T-helper 22 cell (primary cell): Measurements from ENCODE around the gene SGSH.
"Not testable (repeated sequence)": the region's sequence is repeated elsewhere in the genome, so short reads cannot be mapped to it uniquely, and the experiment has no call there.

ENCODE experiments used
- DNase-seq: peaks from one replicate; pipeline ENCODE4 v3.0.0-alpha.2; 2020; ENCODE audit warnings: low read depth

SGSH gene

GRCh38 chr17:80210348-80211108 is 9.6 kb downstream of the SGSH start:
- no peak for DNase-seq

GRCh38 chr17:80209765-80210164 is 10.4 kb downstream of the SGSH start:
- DNase-seq: no peak

DNA sequence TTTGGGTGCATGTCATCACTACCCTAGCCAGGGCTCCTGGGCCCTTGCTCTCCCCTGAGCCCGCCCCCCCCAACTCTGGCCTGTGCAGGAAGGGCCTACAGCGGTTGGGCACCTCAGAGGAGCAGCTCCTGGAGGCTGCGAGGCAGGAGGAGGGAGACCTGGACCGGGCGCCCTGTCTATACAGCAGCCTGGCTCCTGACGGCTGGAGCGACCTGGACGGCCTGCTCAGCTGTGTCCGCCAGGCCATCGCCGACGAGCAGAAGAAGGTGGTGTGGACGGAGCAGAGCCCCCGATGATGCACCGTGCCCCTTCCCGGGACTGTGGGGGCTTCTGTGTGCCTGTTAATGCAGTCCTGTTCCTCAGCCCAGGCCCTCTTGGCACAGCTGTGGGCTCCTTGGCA is 12.1 kb downstream of the SGSH start:
- DNase-seq: no peak

DNA sequence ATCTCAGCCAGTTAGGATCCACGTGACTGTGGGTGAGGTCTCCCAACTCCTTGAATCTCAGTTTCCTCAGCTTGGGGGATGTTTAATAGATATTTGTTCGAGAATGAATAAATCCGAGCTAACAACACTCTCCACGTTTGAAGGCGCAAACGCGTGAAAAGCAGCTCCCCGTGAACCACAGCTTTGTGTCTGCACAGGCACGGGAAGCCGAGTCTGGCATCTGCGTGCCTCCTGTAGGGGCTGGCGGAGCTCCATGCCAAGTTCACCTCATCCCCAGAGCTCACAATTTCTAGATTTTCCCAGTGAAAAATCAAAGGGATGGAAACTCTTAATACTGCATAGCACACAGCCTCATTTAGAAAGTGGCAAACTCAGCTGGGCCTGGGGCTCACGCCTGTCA is 14.3 kb downstream of the SGSH start:
- no peak for DNase-seq

DNA sequence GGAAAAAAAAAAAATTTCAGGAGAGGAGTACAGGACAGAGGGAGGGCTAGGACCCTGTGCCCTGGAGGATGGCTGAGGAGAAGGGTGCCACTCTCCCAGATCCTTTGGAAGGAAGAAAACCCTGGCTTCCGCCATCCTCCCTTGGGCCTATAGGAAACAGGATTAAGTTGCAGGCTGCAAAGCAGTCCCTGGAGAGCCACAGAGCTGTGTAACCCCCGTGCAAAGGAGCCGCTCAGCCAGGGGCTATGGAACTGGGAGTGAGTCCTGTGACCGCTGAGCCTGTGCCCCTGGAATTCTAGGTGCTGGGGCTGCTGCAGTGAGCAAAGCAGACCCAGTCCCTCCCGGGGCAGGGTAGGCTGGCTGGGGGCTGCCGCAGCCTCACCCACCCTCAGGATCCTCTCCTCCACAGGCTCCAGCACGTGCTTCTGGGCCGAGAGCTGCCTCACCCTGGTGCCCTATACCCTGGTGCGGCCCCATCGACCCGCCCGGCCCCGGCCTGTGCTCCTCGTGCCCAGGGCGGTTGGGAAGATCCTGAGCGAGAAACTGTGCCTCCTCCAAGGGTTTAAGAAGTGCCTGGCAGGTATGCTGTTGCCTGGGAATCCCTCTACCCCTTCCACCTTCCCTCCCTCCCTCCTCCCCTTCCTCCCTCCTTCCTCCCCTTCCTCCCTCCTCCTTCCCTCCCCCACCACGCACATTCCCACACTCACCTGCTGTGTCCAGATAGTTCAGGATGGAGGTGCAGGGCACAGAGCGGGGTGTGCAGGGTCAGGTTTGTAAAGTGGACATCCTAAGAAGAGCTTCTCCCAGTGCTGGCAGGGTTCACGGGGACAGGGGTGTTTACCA is 15.3 kb downstream of the SGSH start:
- DNase-seq: no peak

DNA sequence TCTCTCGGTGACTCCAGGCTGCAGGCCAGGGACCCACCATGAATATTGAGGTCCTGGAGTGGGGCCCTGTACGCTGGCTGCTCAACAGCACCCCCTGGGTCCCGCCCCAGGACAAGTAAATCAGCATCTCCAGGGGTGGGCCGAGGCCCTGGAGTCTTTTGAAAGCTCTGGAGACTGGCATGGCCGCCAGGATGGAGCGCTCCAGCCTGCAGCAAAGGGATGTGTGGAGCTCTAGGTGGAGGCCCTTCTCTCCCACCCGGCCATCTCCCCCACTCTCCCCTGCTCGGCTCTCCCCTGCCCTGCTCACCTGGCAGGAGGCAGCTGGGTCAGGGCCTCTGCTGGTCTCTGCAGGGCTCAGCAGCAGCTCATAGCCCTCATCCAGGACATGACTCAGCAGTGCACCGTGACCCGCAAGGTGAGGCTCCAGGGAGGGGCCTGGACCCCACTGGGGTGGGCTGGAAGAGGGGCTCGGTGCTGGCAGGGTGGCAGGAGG is 16.6 kb downstream of the SGSH start:
- DNase-seq: no peak

GRCh38 chr17:80202197-80202596 is 17.9 kb downstream of the SGSH start:
- no peak for DNase-seq

DNA sequence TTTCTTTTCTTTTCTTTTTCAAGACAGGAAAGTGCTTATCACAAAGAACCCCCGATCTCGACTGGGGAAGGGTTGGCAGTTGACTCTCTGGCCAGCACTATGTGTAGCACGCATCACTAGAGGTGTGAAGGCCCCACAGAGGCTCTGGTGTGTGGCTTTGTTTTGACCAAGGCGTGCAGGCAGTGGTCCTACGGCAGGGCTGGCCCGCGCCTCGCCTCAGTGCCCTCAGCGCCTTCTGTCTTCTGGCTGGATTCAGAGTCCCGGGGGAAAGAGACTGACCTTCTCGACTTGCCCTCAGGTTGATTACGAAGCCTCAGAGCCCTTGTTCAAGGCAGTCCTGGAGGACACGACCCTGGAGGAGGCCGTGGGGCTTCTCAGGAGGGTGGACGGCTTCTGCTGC is 18.7 kb downstream of the SGSH start:
- DNase-seq: no peak

DNA sequence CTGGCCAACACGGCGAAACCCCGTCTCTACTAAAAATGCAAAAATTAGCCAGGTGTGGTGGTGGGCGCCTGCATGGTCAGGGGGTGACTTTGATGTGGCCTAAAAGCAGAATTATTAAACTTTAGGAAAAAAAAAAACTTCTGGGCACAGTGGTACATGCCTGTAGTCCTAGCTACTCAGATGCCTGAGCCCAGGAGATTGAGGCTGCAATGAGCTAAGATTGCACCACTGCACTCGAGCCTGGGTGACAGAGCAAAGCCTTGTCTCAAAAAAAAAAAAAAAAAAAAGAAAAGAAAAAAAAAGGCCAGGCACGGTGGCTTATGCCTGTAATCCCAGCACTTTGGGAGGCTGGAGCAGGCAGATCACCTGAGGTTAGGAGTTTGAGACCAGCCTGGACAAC is 20.8 kb downstream of the SGSH start:
- not testable (repeated sequence) for DNase-seq

DNA sequence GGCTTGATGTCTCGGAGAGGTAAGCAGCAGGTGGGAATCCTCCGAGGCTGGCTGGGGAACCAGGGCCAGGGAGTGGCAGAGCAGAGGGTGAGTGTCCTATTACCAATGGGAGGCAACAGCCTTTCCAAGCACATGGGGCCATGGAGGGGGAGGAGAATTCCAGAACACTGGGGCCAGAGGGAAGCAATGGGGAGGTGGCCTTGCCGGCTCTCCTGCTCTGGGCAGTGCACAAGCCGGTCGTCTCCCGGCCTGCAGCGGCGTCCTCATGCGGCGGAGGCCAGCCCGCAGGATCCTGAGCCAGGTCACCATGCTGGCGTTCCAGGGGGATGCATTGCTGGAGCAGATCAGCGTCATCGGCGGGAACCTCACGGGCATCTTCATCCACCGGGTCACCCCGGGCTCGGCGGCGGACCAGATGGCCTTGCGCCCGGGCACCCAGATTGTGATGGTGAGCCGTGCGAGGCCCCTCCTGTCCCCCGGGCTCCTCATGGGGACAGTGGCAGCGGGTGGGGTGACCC is 21.9 kb downstream of the SGSH start:
- DNase-seq: no peak

- DNase-seq: no peak
Measured at GRCh38 chr17:80196652-80197051, 23.5 kb downstream of the SGSH start.

DNA sequence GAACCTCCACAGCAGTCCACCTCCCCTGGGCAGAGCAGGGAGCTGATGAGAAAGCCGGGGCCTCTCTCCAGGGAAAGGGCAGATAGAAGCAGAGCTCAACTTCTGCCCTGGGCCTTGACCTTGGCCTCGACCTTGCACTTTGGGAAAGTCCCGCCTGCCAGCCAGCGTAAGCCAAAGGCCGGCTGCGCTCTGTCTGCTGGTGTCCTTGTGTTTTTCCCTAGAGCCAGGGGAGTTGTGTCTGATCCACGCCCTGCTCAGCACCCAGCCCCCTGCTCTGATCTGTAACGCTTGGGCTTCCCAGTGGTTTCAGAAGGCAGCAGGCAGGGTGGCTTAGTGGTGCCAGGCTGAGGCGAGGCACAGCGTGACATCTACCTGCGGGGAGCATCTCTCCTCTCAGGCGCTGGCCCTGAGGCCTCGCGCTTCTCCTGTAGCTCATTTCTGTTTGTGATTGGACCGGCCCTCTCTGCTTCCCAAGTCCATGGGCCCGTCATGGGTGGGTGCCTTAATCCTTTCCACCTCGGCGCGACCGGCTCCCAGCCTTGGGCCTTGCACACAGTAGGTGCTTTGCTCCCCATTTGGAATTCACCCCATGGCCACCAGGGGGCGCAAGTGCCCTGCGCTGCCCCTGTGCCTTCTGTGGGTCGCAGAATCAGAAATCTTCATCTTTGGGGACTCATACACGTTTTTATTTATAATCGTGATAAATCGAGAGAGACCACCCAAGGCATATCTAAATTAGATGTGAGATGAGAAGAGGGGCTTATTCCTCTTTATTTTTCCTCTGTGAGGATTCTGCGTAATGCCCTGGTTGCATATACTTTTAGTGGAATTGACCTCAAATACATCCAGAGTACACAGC is 24.2 kb downstream of the SGSH start:
- DNase-seq: peak; percentile 9

DNA sequence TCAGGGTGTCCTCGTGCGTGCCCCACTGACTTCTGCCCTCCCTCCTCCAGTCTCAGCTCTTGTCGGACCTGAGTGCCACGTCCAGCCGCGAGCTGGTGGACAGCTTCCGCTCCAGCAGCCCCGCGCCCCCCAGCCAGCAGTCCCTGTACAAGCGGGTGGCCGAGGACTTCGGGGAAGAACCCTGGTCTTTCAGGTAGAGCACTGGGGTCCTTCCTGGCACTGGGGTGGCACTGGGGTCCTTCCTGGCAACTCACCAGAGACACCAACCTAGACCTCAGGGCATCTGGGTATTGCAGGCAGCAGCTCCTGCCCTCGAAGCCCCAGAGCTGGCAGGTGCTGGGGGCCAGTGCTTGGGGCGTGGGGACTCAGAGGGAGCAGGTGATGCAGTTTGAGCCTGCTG is 25.0 kb downstream of the SGSH start:
- no peak for DNase-seq

GRCh38 chr17:80191865-80192661 is 28.1 kb downstream of the SGSH start:
- no peak for DNase-seq

- no peak for DNase-seq
Measured at GRCh38 chr17:80191192-80191591, 28.9 kb downstream of the SGSH start.

GRCh38 chr17:80190716-80191115 is 29.4 kb downstream of the SGSH start:
- DNase-seq: no peak

DNA sequence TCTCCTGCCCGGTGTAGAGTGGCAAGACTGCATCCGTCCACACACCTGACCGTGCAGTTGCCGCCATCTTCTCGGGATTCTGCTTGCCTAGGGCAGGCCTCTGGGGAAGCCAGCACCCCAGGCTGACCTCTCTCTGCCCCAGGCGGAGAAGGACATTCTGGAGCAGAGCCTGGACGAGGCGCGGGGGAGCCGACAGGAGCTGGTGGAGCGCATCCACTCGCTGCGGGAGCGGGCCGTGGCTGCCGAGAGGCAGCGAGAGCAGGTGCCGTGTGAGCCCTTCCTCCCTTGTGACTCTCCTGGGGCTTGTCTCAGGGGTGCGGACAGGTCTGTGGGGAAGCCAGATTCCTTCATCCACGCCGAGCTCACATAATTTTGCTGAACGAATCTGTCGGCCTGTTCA is 30.5 kb downstream of the SGSH start:
- DNase-seq: no peak

GRCh38 chr17:80187515-80187941 is 32.6 kb downstream of the SGSH start:
- DNase-seq: no peak

DNA sequence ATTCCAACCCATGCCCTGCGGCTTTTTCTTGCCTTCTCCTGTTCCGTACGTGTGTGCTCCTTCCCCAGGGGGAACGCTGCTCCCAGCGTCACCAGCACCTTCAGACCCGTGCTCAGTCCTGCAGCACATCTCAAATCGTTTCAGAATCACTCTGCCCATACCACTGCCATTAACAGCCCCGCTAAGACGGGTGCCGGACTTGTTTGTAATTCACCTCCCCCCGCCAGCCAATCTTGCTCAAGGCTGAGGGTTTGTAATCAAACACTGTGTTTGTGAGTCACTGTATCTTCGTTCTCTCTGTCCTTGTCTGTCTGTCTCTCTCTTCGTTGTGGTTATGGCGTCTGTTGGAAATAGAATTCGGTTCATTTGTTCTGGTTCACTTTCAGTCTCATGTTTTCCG is 33.0 kb downstream of the SGSH start:
- no peak for DNase-seq

DNA sequence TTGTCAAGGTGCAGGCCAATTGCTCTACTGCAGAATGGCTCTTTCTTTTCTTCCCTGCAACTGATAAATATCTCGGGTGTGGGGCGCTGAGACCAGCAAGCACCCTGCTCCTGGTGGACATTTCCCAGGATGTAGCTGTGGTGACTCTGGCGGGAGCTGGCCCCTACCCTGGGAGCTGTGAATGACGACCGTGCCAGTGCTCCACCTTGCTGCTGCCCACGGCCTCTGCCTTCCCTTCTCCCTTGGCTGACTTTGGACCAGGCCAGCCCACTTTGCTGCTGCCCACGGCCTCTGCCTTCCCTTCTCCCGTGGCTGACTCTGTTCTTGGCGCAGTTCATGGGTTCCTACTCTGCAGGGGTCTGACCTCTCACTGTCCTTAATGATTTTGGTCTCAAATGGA is 34.2 kb downstream of the SGSH start:
- no peak for DNase-seq

DNA sequence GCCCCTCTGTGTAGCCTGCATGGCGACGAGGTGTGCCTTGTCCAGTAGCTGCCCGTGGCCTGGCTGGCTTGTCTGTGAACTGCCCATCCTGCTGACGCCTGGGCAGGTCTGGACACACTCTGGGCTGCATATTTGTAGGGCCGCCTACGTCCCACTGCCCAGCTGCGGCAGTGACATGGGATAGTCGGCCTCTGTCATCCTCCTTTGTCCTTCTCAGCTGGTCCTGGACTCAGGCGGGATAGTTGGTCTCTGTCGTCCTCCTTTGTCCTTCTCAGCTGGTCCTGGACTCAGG is 35.8 kb downstream of the SGSH start:
- DNase-seq: no peak
